Panc1 (cell line): ENCODE measurements around the gene ZMYM3. TPM values are rescaled to one million over a fixed set of nuclear protein-coding genes. Genes with fewer than 3 reads are reported as not detected.

Experiments used
- ATAC-seq: fragments of 200-7000 bp; cut with Tn5 transposase; 2 replicates; pipeline ENCODE4 v1.9.1; 2020; ENCODE audit warnings: mild to moderate bottlenecking, moderate library complexity
- BruUV-seq: library from RNA; stranded (reverse); fragments of 400-500 nt; replicated peaks from 2 replicates; lab custom pipeline; 2021; lab: Mats Ljungman, UMichigan
- CTCF ChIA-PET: fragments of 300-600 bp; sonication (Branson Sonifier 250); formaldehyde crosslinking; loops from one replicate; lab custom pipeline; 2022; ENCODE audit warnings: antibody characterized with exemption; lab: Charles Lee
- POLR2A ChIA-PET: fragments of 300-600 bp; sonication (Branson Sonifier 250); formaldehyde crosslinking; loops from one replicate; lab custom pipeline; 2022; ENCODE audit warnings: antibody characterized with exemption; lab: Charles Lee
- DNase-seq: peaks from one replicate; pipeline ENCODE4 v3.0.0-alpha.2; 2010; ENCODE audit warnings: low read depth, low spot score
- H3K27ac ChIP-seq: 2 replicates; pipeline ENCODE4 v1.5.1; 2011; ENCODE audit warnings: mild to moderate bottlenecking, low read length, inconsistent platforms
- H3K27me3 ChIP-seq: fragments of 200-500 bp; sonication (Bioruptor generic); 2 replicates; pipeline ENCODE4 v1.6.0; 2014; ENCODE audit warnings: low read length, inconsistent platforms; ENCODE audit not compliant: control insufficient read depth, insufficient read depth
- H3K36me3 ChIP-seq: fragments of 200-500 bp; sonication (Bioruptor generic); 2 replicates; pipeline ENCODE4 v1.5.1; 2014; ENCODE audit warnings: inconsistent platforms, mild to moderate bottlenecking, low read length, moderate library complexity; ENCODE audit not compliant: control insufficient read depth, insufficient read depth
- H3K4me1 ChIP-seq: 2 replicates; pipeline ENCODE4 v1.5.1; 2011; ENCODE audit warnings: inconsistent platforms, mild to moderate bottlenecking, low read length, moderate library complexity; ENCODE audit not compliant: control insufficient read depth, insufficient read depth
- H3K4me3 ChIP-seq, 2 experiments: 2 replicates each; pipeline ENCODE4 v1.5.1; 2011 to 2012; ENCODE audit warnings: low read depth in 2 of 2, low read length in 2 of 2, mild to moderate bottlenecking in 2 of 2, inconsistent platforms in 1 of 2, moderate library complexity in 1 of 2
- H3K9me3 ChIP-seq: fragments of 200-500 bp; sonication (Bioruptor generic); 2 replicates; pipeline ENCODE4 v1.5.1; 2014; ENCODE audit warnings: low read depth, mild to moderate bottlenecking, inconsistent platforms, low read length, moderate library complexity; ENCODE audit not compliant: control insufficient read depth, insufficient read depth
- POLR2AphosphoS5 ChIP-seq: IDR thresholded peaks from 2 replicates; pipeline ENCODE4 v1.6.1; 2012; ENCODE audit warnings: mild to moderate bottlenecking, low read depth, low read length, moderate library complexity
- SIN3A ChIP-seq: IDR thresholded peaks from 2 replicates; pipeline ENCODE4 v1.6.1; 2012; ENCODE audit warnings: low read depth, mild to moderate bottlenecking, low read length, moderate library complexity, borderline replicate concordance; ENCODE audit not compliant: insufficient read depth
- TCF7L2 ChIP-seq: IDR thresholded peaks from 2 replicates; pipeline ENCODE4 v1.6.1; 2011; ENCODE audit warnings: mild to moderate bottlenecking, low read depth, low read length, inconsistent platforms
- in situ Hi-C: cut with HindIII; loops from 2 replicates; pipeline ENCODE4 v1.10.0; 2016; ENCODE audit warnings: low sequenced_read_pairs, low pct_unique_long_range_greater_than_20kb
- intact Hi-C: fragments of 100-400 bp; cut with micrococcal nuclease; formaldehyde crosslinking; loops from one replicate; pipeline ENCODE4 v1.10.0; 2022; ENCODE audit not compliant: unreplicated experiment
- total RNA-seq: library from RNA; stranded (reverse); gene quantifications from one replicate; pipeline ENCODE4 v1.2.1, GENCODE V29; 2021; ENCODE audit not compliant: unreplicated experiment
- TF ChIP-seq, protein P1 (sequence below), 2 experiments: IDR thresholded peaks; 2 replicates each; pipeline ENCODE4 v1.6.1; 2011 to 2012; ENCODE audit warnings: low read depth in 2 of 2, control low read depth in 1 of 2, low read length in 1 of 2, mild to moderate bottlenecking in 1 of 2, moderate library complexity in 1 of 2; ENCODE audit not compliant: insufficient read depth in 1 of 2
- TF ChIP-seq, protein P2 (sequence below): fragments of 450-650 bp; IDR thresholded peaks from 2 replicates; pipeline ENCODE4 v1.5.1; 2017; ENCODE audit warnings: mild to moderate bottlenecking

Gene ZMYM3
- total RNA-seq, 1 experiment from 2014 or later: 40.2 TPM

DNA sequence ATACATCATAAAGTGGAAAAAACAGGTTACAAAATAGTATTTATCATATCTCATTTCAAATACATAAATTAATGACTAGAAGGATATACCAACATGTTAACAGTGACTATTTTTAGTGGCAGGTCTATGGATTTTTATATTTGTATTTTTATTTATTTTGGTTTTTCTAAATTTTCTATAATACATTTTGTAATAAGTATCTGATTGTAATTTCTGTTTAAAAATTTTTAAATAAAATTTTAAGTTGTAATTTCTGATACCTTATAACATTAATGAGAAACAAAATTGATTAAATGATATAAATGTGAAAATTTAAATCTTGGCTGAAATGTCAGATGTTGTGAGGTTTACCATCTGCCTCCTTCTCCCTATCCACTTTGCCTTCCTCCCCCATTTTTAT is 32.0 kb upstream of the ZMYM3 start:
- no peak for DNase-seq
- TF ChIP-seq POLR2AphosphoS5 (no peak; the same call in 1 of the 2 replicates), SIN3A (no peak), TCF7L2 (no peak)
- TF ChIP-seq, protein P1, sequence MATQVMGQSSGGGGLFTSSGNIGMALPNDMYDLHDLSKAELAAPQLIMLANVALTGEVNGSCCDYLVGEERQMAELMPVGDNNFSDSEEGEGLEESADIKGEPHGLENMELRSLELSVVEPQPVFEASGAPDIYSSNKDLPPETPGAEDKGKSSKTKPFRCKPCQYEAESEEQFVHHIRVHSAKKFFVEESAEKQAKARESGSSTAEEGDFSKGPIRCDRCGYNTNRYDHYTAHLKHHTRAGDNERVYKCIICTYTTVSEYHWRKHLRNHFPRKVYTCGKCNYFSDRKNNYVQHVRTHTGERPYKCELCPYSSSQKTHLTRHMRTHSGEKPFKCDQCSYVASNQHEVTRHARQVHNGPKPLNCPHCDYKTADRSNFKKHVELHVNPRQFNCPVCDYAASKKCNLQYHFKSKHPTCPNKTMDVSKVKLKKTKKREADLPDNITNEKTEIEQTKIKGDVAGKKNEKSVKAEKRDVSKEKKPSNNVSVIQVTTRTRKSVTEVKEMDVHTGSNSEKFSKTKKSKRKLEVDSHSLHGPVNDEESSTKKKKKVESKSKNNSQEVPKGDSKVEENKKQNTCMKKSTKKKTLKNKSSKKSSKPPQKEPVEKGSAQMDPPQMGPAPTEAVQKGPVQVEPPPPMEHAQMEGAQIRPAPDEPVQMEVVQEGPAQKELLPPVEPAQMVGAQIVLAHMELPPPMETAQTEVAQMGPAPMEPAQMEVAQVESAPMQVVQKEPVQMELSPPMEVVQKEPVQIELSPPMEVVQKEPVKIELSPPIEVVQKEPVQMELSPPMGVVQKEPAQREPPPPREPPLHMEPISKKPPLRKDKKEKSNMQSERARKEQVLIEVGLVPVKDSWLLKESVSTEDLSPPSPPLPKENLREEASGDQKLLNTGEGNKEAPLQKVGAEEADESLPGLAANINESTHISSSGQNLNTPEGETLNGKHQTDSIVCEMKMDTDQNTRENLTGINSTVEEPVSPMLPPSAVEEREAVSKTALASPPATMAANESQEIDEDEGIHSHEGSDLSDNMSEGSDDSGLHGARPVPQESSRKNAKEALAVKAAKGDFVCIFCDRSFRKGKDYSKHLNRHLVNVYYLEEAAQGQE (IDR thresholded peaks at IDR 0.05; ENCODE audit: insufficient read depth in 1 of 2, low read depth in 2 of 2, low read length in 1 of 2): no peak
- TF ChIP-seq, protein P2, sequence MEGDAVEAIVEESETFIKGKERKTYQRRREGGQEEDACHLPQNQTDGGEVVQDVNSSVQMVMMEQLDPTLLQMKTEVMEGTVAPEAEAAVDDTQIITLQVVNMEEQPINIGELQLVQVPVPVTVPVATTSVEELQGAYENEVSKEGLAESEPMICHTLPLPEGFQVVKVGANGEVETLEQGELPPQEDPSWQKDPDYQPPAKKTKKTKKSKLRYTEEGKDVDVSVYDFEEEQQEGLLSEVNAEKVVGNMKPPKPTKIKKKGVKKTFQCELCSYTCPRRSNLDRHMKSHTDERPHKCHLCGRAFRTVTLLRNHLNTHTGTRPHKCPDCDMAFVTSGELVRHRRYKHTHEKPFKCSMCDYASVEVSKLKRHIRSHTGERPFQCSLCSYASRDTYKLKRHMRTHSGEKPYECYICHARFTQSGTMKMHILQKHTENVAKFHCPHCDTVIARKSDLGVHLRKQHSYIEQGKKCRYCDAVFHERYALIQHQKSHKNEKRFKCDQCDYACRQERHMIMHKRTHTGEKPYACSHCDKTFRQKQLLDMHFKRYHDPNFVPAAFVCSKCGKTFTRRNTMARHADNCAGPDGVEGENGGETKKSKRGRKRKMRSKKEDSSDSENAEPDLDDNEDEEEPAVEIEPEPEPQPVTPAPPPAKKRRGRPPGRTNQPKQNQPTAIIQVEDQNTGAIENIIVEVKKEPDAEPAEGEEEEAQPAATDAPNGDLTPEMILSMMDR: no peak
- ChIA-PET CTCF (no interaction called here), POLR2A (no interaction called here)
- Histone ChIP-seq H3K36me3 (peaks cover 25% of the 10 kb centered on the region), H3K4me1 (peaks cover 12% of the 10 kb centered on the region), H3K27me3 (no peaks in the 10 kb centered on the region), H3K4me3 (peak overlapping the region; percentile 25 to 91; a peak in 3 of 4 replicates), H3K27ac (peak overlapping the region; percentile 44; the same call in 1 of the 2 replicates), H3K9me3 (no peaks in the 10 kb centered on the region)
- in situ Hi-C loops: no loop called here
- BruUV-seq: no TSS peak
- intact Hi-C loops: no loop called here
- ATAC-seq: no peak

DNA sequence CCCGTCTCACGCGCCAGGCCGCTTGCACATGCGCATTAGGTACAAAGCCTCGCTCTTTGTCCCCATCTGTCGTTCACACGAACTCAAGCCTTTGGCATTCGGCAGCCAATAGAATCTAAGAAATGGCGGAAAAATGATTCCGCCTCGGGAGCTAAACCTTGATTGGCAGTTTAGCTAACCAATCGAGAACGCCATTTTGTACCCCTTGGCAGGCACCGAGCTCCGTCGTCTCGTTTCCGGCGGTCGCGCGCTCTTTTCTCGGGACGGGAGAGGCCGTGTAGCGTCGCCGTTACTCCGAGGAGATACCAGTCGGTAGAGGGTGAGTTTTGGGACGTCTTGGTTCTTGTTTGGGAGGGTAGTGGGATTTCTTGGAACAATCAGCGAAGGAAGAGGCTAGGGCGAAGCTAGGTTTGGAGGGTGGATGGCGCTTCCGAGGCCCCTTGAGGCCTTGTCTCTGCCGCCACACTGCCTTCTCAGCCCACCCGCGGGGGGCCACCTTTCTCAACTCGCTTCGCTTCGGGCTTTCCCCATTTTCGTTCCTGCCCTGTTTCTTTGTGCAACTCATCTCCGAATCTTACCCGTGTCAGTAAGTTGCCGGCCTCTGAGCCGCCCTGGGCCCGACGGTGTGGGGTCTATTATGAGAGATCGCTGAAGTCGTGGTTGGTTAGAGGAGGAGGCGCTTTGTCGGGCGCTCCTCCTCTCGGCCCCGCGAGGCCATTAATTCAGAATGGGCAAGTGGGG is 29.6 kb upstream of the ZMYM3 start, which contains the start of gene NONO:
NONO (plus strand) TSS at position 233 of the 741 bp plus-strand sequence. CDS start 7,003 bp downstream, outside the sequence.
- H3K27me3 ChIP-seq: no peaks in the 10 kb centered on the region
- peak within 1 kb of the TSS; percentile 89 to 91 for H3K4me3 ChIP-seq
- DNase-seq (peak; percentile 93), ATAC-seq (peak; percentile 95)
- H3K27ac ChIP-seq: peak within 1 kb of the TSS; percentile 95
- in situ Hi-C loops: no loop called here
- ChIA-PET POLR2A (interaction anchor here (0.6 to 1.6 kb wide), 9 partner anchors 24 to 527 kb away, joined by 3 to 11 read pairs (median 5); partner anchors contain the start of gene TAF1), CTCF (interaction anchor here (0.6 kb wide), 2 partner anchors 37 to 68 kb away, joined by 6 to 10 read pairs; no protein-coding TSS in a partner anchor)
- intact Hi-C loops: no loop called here
- no peaks in the 10 kb centered on the region for H3K9me3 ChIP-seq
- peak; percentile 85 for TF ChIP-seq POLR2AphosphoS5
- TF ChIP-seq, protein P2: no peak; the same call in 1 of the 2 replicates
- peaks cover 12% of the 10 kb centered on the region for H3K4me1 ChIP-seq
- H3K36me3 ChIP-seq: peaks cover 20% of the 10 kb centered on the region; the same call in 1 of the 2 replicates
- BruUV-seq: TSS peak; percentile 85
